SIG-M5 (cell line): ENCODE results near the gene TADA2B.
A peak's percentile ranks its signal among the peaks of the same experiment; 100 is the strongest.

ENCODE experiments used
- DNase-seq: peaks from one replicate; lab custom pipeline; 2025; lab: John Stamatoyannopoulos, UW

TADA2B gene

DNA sequence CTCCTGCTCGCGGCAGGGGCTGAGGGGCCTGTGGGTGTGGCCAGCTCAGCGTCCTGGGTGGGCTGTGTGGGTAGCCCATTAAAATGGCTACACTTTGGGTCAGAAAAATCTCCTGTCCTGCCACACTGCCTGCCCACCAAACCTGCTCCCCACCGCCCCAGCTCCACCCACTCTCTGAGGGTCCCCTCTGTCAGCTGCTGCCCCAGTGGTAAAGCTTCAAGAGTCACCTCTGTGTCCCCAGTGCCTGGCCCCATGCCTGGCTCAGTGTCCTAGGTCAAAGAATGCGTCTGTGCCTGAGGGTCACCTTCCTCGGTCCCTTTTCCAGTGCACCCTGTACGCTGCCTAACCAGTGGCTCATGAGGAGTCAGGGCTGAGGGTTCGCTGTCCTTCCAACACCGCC lies 24.9 kb upstream of the TADA2B start:
- DNase-seq, result no peak

DNA sequence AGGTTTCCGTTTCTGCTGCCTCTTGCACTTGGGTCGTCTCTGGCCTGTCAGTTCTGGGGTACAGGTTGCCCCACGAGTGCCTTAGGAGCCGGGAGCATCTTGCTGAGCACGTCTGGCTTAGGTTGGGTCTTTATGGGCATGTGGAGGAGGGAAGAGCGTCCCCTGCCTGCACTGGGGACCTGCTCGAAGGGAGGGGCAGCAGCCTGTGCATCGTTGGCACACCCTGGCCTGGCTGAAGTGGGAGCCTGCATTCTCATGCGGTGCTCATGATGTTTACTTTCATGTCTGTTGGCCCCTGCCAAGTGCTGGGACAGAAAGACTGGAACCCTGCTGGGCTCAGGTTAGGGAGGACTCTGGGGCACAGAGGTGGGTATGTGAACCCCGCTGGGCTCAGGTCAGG lies 23.8 kb upstream of the TADA2B start:
- DNase-seq, result no peak

DNA sequence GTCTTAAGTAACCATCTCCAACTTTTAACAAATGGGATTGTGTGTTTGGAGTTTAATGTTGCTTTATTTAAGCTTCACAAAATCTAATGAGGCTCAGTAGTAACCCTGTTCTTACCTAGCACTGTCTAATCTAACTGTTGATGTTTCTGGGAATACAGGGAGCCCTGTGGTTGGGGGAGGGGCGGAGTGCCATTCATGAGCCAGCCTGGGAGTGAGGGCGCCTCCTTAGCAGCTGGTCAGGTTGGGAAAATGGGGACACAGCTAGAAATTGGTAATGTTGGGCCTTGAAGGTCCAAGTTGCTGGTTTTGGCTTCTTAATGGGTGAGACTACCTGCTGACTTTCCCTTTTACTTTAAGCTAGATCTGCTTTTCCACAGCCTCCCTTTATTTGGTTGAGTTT lies 22.9 kb upstream of the TADA2B start:
- no peak for DNase-seq

DNA sequence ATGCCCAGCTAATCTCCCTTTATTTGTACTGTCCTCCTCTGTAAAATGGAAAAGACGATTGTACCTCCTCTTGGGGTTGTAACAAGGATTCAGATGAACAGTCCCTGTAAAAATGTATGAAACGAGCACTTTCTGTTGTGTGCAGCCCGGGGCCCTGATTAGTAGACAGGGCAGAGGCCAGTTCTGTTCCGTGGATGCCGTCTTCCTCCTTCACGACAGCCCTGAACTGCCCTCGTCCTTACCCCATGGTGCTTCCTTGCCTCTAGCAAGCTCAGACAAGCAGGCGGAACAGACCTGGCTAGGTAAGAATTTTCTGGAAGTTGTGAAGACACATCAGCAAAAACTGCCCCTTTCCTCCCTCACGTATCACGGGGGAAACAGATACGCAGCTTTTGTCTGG lies 22.3 kb upstream of the TADA2B start:
- DNase-seq, result no peak

DNA sequence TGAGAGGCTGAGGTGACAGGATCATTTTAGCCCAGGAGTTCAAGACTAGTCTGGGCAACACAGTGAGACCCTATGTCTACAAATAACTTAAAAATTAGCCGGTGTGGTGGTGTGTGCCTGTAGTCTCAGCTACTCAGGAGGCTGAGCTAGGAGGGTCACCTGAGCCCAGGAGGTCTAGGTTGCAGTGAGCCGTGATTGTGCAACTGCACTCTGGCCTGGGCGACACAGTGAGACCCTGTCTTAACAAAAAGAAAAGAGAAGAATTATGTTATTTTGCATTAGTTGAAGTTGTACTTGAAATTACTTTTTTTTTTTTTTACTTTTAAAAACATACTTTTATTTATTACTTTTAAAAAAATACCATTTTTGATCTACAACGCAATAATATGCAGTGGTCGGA lies 21.8 kb upstream of the TADA2B start:
- no peak for DNase-seq

DNA sequence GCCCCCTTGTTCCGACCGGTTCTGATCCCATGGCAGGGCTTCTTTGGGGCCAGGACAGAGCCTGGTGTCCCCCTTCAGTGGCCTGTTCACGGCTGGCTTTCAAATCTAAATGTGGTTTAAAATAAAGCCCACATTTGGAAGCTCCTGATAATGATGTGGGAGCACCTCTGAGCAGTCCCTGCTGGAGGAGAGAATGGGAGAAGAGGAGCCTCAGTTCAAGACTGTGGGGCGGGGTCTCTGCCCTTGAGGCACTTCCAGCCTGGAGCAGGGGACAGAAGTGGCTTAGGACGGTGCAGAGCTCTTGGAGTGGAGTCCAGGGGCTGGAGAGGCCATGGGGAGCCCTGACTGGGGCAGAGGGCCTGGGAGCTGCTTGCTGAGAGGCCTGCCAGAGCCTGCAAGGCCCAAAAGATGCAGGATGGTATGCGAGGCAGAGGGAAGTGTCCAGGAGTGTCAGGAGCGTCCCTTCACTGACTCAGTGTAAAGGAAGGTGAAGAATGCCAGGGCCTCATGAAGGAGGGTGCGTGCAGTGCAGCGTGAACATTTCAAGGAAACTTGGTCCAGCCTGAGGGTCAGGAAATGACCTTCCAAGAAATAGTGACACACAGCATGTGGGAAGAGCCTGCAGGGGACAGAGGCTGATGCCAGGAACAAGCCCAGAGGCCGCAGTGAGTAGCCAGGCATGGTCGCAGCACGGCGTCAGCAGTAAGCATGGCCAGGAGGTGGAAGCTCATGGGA lies 21.1 kb upstream of the TADA2B start:
- no peak for DNase-seq

DNA sequence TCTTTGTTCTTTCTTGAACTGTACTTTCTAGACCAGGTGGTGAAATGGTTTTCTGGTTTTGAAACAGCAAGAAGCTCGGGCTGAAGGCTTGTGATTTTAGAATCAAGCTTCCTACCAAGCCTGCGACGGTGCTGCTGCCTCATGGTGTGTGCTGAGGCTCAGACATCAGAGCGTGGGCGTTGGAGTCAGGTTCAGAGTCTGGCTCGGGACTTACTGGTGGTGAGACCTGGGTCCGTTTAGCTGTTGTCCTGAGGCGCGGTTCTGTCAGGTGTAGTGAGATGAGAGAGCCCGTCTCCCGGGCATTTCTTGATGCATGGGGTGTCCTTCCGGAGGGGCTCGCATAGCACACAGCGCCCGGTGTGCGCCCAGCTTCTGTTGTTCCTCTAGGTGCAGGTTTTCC lies 19.7 kb upstream of the TADA2B start:
- no peak for DNase-seq

DNA sequence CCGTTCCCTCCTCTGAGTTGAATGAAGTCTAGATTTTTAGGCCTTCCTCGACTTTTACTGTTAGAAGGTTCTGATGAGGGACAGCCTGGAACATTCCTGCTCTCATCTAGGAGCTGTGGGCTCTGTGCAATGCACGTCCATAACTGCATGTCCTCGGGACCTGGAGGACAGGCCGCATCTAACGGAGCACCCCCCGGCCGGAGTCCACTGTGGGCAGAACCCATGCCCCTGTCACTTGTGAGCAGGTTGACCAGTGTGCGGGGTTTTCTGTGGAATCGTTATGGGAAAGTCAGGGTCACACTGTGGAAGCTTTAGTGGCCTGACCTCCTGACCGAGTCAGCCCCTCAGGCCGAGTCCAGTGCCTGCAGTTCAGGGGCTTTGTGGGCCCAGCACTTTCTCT lies 19.3 kb upstream of the TADA2B start:
- no peak for DNase-seq

DNA sequence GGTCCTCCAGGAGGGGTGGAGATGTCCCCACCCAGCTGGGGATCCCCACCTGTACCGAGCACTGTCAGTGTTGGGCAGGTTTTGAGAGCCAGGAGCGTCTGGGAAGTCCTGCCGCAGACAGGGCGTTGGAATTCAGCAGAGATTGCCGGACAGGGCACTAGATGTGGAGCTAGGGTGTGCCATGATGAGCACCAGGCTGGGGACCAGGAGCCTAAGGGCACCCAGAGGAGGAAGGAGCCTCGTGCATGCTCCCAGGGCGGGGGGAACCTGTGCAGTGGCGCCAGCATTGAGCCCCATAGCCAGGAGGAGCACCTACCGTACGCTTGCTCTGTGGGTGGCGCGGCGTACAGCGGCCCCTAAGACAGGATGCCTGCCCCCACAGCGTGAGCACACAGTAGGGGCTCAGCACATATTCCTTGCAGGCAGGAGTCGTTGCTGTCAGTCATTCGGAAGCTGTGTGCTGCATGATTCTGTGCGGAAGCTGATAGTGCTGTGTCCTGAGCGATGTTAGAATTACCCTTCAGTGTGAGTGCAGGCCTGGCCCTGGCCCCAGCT lies 18.8 kb upstream of the TADA2B start:
- no peak for DNase-seq

DNA sequence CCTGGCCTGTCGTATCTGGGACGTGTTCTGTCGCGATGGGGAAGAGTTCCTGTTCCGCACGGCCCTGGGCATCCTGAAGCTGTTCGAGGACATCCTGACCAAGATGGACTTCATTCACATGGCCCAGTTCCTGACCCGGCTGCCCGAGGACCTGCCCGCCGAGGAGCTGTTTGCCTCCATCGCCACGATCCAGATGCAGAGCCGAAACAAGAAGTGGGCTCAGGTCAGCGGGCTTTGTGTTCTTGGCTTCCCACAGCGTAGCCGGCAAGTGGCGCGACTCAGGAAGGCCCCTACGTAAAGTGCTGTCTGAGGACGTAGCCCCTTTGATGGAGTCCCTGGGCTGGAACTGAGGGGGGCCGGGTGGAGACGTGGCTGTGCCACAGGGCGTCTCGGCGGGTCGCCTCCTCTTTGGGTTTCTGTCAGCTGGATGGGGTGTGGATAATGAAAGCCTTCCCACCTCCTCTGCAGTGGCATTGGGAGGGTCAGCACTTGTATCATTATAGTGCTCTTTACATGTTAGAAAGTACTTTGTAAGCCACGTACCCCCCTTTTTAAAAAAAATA lies 18.1 kb upstream of the TADA2B start:
- no peak for DNase-seq

DNA sequence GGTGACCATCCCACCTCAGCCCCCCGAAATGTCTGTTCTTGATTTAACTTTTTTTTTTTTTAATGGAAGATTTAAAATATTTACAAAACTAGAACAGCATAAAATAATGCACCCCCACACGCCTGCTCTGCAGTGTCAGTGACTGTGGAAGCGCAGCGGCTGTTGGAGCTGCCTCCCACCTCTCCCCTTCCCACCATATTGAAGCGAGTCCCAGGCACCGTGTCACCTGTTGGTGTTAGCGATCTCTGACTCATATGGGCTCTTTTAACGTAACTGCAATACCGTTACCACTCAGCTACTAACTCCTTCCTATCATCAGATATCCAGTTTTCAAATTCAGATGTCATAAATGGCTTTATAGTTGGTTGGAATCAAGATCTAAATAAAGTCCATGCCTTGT lies 17.1 kb upstream of the TADA2B start:
- DNase-seq, result no peak

DNA sequence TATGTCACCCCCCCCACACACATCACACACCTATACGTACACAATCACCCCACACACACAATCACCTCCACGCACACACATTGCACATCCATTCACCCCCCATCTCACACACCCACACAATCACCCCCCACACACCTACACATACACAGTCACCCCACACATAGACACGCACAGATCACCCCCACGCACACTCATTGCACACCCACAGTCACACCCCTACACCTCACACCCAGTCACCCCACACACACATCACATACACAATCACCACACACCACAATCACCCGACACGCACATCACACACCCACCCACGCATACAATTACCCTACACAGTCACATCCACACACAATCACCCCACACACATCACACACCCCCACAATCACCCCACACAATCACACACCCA lies 15.9 kb upstream of the TADA2B start:
- no peak for DNase-seq

DNA sequence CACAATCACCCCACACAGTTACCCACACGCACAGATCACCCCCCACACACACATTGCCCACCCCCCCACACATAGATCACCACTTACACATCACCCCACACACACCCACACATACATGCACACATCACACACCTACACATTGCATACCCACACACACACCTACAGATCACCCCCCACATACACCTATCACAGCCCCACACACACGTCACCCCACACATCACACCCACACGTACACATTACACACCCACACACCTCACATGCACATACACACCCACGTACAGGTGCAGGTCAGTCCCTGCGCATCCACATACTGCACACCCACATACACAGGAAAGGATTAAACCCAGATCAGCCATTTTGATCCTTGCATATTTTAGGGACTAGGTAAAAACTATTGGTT lies 15.3 kb upstream of the TADA2B start:
- DNase-seq, result no peak

DNA sequence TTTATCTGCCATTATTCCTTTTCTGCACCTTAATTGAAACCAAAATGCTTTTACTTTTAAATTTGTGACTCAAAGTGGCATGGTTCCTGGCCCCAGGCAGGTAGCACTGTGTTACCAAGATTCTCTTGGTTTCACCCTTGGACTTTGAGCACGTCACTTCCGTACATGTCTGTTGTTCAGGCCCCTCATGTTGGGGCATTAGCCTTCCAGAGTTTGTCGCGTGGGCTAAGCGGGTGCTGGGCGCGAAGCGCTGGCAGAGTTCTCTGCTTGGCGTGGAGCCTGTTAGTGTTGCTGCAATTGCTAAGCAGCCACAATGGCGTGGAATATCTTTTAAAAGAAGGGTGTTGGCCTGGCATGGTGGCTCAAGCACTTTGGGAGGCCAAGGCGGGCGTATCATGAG lies 14.0 kb upstream of the TADA2B start:
- DNase-seq, result no peak

DNA sequence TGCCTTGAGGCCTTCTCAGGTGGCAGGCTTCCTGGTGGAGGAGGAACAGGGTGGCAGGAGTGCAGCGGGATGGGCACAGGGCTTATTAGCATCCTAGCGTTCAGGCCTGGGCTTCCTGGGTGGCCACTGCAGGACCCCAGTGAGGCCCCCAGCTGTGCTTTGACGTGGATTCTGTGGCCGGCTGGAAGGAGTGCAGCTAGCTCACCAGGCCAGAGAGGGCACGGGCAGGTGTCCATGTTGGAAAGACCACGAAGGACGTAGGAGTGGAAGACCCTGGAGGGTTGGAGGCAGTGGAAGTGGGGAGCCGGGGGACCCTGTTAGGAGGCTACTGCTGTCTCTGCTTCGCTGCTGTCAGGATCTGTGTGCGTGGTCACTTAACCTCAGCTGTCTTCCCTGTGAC lies 13.3 kb upstream of the TADA2B start:
- DNase-seq, result no peak

DNA sequence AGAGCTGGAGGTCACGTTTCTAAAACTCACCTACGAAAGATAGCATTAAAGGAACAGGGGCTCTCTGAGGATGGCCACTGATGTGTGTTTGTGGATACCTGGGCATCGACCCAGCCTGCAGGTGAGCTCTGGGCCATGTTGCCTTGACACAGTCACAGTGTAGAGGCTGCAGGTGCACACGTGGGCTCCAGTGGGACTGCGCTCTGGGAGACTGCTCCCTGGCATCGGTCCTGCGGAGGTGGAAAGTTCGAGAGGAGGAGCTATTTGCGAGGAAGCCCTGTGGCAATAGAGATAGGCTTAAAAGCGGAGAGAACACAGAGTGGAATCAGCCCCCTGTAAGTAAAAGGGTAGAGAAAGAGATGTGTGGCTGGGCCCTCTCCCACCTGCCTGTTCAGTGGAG lies 12.3 kb upstream of the TADA2B start:
- DNase-seq, result no peak

DNA sequence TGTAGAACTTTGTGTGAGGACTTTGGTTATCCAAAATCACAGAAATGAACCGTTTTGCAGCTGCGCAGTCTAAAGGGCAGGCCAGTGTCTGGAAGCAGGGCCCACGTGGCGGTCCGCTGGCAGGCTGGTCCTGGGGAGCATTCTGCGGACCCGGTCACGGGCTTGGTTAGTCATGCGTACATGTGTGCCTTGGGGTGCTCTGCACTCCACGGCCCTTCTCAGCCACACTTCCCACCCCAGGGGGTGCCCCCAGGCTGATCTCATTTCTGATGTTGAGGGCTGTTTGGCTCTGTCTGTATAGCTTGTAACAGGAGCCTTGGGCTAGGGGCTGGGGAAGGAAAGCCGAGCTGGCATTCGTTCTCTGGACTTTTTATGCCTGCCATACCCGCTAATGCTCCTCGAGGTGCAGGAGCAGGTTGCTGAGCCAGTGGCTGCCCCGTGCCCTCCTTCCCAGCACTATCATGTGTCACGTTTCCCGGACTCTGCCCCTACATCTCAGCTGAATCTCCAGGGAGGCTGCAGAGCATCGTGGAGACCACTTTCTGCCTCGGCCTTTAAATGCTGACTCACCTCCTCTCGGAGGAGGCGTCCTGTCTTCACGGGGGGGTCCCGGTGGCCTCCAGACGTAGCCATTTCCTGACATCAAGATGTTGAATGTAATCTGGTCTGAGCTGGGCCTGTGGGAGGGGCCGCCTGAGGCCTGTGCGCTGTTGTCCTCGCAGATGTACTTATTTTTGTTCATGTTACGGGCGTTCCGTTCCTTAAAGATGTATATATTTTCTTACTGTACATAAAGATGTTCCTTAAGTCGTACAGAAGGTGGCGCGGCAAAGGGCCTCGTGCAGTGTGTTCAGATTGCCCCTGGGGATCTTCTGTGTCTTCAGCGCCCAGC lies 11.4 kb upstream of the TADA2B start:
- no peak for DNase-seq

DNA sequence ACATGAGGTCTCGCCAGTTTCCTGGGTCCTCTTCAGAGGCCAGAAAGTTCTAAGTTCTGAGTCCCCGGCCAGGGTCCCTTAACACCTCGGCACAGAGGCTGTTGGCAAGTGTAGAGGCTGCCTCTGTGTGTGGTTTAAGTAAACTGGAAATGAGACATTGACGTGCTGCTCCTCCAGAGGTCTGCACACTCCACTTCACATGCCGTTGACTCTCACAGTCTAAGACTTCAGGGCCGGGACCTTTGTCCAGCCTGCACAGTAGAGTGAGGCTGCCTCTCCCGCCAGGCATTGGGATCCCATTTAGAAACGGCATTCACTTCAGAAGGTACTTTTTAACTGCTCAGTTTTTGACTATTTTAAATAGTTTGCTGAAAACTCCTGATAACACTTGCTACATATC lies 10.6 kb upstream of the TADA2B start:
- DNase-seq, result no peak

DNA sequence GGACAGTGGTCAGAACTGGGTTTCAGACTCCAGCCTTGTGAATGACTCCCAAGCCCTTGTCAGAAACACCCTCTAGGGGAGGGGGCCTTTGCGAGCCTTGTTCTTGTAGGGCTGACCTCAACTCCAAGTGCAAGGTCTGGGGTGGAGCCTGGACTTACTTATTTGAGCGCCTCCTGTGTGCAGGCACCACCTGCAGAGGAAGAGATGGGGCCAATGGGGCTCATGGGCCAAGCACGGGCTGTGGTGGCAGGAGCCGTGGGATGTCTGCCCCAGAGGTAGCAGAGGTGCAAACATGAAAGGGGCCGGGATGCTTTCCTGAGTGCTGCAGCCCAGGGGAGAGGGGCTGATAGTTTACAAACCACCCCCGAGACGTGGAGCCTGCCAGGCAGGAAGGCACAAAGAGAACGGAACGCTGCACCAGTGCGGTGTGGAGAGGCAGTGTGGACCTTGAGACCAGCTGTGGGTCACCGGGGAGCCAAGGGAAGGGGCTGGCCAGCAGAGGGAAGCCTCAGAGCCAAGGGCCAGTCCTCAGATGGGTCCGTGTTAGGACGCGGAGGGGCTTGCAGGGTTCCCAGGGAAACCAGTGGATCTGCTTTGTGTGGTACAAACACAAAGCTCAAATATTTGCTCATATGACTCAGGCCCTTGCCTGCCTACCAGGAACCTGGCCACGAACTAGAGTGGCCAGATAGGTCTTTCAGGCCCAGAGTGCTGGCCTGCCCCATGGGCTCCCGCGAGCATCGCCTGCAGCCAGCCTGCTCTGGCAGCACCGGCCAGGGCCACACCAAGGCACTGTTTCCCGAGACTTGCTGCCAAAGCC lies 8.7 kb upstream of the TADA2B start:
- no peak for DNase-seq

DNA sequence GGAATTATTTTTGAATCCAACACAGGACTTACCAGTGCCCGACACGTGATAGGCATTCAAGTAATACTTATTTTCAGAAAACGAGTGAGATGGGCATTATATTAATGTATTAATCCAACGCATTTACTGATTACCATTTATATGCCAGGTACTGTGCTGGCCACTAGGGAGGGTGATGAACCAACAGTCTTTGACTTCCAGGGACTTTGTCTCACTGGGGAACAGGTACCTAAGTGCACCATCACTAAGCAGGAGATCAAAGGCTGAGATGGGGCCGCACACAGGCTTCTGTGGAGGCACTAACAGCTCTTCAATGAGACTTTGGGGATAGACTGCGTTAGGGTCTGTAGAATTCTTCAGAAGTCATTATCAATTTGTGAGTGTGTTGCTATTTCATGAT lies 5.7 kb upstream of the TADA2B start:
- no peak for DNase-seq

DNA sequence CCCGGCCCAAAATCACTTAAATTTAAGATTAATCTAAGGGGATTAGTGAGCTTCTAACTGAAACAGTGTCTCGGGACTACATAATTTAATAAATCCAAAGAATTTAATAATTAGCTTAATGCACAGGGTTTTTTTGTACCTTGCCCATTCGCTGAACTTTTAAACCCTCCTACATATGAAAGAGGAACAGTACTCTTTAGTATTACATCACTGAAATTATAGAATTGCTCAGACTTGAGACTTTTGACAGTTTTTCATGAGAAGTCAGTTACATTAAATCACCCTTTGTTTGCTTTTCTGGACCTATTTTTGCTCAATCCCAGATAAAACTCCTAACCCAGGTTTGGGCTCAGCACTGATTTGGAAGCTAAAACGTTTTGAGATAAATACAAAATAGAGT lies 2.4 kb upstream of the TADA2B start:
- peak; percentile 13 for DNase-seq

DNA sequence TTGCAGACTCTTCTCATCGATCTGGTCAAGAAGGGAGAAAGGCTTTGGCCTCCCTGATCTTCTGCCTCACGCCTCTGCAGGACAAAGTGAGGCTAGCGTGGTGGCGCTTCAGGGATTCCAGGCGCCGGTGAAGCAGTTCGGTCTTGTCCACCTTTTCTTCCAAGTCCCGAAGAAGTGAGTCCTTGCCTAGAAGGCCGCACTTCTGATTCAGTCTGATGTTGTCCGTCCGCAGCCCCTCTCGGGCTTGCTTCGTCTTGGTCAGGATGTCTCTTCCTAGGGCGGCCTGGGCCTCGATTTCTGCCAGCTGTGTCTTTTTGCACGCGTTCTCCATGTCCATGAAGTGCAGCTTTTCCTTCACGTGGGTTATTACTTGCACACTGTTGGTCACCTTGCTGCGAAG lies 1.9 kb upstream of the TADA2B start:
- DNase-seq, result no peak
